NCI-H1694 (cell line): ENCODE data around the gene GLI3.

Experiments used
- DNase-seq: peaks from one replicate; lab custom pipeline; 2025; lab: John Stamatoyannopoulos, UW

The GLI3 gene

DNA sequence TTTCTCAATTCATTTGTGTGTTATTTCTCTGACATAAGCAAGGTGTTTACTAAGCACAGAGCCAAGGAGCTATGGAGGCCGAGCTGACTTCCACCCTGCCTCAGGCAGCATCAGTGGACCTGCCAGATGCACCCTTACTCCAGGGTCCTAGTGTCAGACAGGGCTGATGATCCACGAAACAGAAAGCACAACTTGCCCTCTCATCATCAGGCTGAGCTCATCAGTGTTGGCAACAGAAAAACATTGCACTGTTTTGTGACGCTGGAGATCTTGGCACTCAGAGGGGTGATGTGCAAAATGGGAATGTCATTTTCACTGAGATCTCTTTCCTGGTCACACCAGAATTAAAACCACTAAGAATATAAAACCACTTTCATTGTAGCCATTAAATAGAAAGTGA is 201.8 kb downstream of the GLI3 start:
- DNase-seq: no peak

DNA sequence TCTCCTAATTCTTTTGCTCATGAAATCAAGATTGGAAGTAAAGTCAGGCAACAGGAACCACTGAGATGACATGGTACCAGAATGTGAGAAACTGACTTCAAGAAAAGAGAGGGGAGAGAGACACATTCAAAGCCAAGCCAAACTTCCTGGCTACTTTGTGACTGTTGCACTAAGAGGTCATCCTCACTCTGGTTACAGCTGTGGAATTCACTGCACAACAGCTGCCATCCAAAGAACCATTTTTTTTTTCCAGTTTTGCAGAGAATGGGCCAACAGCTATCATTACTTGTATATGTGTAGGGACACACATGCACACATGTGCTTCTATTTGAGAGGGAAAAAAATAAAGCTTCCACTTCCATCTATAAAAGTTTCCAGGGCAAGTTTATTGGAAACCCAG is 203.5 kb downstream of the GLI3 start:
- no peak for DNase-seq

DNA sequence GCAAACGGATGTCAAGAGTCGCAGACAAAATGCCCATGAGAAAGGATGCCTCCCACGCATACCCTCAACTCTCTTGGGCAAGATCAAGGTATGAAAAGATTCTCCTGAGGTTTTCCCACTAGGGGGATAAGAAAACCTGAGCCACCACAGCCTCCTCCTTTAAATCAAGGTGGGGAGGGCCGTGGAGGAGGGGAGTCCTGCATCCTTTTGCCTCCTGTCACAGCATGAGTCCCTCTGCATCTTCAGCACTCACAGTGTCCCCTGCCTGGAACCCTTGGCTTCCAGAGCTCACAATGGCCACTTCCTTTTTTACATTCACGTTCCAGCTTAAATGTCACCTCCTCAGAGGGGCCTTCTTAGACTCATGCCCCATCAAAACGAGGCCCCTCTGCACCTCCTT is 207.6 kb downstream of the GLI3 start:
- no peak for DNase-seq

DNA sequence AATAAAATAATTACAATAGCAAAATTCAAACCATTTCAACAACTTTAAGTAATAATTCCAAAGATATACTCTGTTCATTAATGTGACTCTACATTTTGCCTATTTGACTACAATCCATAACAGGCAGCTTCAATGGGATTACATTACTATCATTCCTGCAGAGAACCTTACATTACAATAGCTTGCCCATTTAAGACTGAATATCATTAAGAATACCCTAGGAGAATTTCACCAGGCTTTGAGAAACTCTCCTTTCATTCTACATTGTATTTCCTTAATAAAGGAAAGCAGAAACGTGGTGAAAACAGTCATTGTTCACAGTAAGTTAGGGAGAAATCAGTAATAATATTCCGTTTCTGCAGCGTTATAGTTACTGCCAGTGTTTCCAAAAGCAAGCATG is 209.5 kb downstream of the GLI3 start:
- DNase-seq: no peak

DNA sequence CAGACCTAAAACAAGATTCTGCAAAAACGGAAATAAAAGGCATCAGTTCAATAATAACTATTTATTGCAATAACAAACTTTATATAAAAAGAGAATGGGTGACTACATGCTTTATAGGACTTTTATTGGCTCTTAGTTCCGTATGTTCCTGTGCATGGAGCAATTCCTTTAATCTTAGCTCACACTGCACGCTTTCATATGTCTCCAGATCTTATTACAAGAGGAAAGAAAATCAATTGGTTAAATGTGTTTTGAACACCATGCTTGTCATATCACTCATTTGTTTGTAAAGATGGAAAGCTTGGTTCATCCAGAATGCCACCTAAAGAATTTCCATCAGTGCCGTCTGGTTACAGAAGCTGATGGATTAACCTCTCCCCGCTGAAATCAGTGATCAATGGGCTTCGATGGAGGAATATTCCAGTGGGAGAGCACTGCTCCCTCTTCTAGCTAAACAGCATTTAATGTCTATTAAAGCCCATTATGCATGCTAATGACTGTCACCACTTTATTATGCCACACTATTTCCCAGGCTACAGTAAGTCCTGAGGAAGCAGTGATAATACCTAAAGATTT is 210.3 kb downstream of the GLI3 start:
- DNase-seq: no peak

DNA sequence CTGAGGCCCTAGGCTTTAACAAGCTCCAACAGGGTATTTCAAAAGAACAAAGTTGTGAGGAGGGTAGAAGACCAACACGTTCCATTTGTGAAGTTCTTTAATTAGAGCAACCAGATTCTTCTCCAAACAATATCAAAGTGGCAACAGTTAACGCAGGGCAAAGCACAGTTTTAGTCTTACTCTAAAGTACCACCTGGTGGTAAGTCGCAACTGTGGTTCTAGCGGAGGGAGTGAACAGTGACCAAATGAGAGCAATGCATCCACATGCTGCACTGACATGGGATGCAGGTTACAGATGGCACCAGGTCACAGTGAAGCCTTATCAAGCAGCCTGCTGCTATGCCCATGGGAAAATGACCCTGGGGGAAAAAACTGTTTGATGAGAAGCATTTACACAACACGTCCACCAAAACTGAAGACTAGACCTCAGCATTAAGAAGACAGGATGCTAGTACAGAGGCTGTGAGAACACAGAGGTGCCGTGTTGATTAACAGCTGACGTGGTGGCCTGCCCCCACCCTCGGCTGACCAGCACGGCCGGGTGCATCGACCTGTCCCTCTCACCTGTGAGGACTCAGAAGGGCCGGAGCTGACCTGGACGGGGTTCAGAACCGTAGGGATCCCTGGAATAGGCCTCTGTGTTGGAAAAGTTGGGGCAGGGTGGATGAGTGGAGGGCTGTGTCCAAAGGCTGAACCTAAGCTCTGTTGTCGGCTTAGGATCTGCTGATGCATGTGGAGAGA is 211.2 kb downstream of the GLI3 start:
- no peak for DNase-seq

DNA sequence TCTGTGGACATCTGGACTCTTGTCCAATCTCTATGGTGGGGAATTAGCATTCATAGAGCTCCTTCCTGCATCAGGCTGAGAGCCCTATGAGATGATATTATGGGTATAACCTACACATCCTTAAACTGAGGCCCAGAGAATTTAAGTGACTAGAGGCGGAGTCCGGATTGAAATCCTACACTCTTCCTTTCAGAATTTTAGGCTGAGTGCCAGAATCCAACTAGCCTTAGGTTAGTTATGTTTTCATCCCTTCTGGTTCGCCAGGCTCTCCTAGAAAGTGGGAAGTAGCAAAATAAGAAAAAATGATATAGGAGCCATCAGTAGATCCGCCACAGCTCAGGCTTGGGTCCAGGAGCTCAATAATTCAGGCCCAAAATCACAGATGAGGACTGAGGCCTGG is 212.5 kb downstream of the GLI3 start:
- DNase-seq: no peak

DNA sequence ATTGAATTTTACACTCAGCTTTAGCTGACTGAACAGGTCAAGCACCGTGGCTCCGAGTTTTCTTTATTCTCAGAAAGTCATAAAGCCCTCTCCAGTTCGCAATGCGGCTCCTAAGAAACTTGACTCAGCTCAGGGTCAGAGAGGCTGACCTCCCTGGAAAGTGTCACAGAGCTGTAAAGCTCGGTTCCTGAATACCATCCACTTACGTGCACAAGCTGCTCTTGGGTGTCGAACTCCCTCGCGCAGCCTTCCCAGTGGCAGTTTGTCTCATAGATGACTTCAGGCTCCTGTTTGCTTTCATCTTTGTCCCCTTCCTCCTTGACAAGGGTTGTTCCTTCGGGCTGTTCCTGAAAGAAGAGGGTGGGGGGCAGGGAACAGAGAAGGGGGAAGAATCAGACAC is 213.7 kb downstream of the GLI3 start:
- no peak for DNase-seq

DNA sequence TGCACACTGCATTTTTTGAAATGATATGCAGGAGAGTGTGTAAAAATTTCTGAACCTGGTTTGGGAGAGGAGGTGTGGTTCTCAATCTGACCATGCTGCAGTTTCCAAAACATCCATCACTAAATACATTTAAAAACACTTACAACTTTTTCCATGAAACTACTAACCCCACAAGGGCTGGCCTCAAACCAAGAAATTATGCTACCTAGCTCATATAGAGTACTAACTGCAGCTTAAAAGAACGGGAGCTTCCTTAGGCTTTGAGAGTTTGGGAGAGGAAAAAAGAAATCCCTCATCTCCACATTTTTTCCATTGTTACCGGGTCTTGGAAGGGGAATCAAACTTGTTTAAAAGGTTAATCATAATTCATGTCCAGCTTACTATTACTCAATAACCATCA is 214.2 kb downstream of the GLI3 start:
- DNase-seq: no peak

DNA sequence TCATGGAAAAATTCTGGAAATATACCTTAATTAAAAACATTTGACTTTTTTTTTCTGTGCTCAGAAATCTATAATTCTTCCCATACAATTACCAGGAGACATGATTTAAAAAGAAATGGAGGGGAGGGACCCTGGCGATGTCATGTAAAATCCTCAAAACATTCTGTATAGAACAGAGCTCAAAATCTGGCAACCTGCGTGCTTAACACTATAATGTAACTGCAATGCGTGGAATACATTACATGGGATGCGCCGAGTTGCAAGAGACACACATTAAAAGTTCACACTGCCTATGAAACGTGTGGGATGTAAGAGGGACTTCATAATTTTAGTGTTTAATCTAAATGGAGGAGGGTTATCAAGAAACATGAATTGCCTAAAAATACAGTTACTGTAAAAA is 215.0 kb downstream of the GLI3 start:
- DNase-seq: no peak

DNA sequence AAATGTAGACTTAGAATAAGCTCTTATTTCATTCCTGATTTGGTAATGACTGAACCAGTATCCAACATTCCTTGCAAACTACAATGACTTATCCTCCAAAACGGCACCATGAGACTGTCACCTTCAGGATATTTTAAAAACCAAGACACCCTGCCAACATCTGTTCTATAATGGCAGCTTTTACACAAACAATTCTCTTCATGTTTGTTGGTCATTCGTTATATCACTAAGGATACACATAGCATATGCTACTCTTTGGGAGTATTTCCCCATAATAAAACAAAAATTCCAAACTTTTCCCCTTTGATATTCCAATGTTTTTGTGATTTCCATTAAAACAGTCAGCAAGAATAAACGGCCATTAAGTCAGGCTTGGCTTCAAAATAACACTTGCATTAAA is 215.4 kb downstream of the GLI3 start:
- no peak for DNase-seq

DNA sequence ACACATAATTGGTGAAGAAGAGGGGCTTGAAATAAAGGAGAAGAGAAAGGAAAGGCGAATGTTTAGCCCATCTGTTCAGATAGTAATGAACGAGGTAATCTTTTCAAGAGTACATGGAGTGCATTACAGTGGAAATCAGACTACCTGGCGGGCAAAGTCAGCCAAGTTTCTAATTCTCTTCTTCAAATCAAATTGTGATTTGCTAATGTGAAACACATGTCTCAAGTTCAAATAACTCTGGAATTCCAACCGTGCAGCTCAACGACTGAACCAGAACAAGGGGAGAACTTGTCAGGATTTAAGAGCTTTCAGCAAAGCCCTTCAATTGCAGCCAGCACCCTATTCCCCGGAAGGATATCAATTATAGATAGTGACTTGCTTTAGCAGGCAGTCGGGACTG is 216.9 kb downstream of the GLI3 start:
- no peak for DNase-seq

DNA sequence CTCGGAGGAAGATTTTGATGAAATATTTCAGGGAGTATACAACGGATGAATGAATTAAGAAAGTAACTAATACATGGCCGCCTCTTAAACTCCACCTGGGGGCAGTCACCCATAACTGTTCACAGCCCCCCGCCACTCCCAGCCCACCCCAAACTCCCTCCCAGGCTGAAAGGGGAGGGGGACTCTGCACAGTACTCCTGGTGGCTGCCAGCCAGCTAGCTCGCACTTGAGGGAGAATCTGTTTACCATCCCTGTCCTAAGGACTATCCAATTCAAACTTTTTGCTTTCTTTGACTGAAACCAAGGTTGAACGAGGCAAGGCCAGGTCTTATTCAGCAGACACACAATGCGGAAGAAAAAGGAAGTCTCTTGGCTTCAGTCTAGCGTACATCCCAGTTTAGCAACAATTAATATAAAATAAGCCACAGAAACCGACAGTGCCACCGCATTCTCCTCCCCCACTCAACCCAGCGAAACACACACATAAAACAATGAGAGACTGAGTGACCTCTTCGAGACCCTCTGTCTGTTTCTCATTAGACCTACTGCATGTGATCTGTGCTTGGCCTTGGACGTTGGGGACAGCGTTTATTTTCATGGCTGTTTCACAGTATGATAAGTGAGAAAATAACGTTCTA is 219.5 kb downstream of the GLI3 start:
- DNase-seq: no peak

DNA sequence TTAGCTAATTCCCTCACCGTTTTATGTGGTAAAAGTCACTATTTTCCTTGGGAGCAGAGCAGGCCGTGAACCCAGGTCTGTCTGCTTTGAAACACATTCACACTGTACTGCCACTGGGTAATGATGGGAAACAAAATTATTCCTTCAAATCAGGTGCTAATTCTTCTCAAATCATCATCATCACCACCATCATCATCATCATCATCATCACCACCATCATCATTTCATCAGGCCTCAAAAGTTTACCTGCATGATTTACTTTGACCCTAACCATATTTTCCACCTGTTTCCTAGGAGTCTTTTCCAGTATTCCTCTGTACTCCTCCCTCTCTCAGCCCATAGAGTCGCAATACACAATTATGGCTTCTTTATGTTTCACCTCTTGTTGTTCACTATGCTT is 220.5 kb downstream of the GLI3 start:
- no peak for DNase-seq

DNA sequence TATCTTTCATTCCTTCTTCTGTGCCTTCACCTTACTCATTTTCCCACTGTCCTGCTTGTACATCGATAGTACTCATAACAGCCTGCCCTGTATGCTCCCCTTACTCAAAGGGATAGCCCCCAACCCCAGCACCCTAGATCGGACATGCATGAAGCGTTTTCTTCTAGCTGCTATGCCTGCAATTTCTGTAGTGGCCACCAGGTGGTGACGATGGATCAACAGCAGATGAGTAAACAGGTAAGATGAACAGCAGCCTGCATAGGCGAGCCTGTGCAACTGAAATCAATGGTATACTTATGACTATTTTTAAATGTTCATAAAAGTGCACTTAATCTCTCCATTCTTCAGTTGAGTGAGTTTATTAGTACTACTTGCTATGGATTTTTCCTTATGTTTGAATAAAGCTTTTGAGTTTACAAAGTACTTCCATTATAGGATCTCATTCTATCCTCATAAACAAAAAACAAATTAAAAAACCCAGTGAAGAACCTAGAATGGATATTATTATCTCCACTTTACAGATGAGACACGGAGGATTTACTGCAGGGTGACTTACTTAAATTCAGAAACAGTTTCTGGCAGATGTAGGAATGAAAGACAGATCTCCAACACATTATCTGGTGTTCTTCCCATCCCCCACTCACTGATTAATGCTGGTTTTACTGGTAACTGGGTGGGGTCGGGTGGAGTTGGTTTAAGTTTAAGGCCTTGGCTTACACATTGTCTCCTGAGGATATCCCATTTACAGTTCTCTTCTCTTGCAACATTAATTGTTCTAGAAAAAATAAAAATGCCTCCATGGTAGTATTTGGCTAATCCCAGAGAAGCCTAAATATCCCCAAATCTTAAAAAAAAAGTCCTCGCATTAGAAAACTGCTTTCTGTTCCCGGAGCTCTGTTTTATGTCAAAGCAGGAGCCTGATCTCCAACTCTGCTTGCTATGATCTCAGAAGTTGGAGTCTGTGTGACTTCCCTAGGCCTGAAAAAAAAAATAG is 222.1 kb downstream of the GLI3 start:
- peak; percentile 17 for DNase-seq

DNA sequence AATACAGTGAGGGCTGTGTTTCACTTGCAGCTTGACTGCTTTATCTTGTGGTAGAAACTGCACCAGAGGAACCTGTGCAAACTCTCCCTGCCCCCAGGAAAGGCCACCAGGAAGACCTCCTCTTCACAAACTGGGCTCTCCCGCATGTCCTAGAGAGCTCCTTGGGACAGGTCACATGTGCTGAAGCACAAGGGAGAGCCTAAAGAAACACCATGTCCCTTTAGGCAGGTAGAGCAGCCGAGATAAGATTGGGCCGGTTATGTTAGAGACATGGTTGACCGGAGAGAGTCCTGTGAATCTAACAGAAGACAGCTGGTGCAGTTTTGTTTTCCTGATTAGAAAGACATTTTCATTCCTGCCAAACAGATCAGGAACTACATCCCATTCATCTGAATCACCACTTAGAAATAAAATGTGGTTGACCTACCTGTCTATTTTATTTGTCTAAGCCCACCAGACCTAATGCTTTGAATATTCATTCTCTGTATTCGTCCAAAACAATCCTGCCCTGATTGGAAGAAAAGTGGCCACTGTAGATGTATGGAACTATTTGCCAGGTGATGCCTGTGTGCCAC is 224.1 kb downstream of the GLI3 start:
- DNase-seq: no peak

DNA sequence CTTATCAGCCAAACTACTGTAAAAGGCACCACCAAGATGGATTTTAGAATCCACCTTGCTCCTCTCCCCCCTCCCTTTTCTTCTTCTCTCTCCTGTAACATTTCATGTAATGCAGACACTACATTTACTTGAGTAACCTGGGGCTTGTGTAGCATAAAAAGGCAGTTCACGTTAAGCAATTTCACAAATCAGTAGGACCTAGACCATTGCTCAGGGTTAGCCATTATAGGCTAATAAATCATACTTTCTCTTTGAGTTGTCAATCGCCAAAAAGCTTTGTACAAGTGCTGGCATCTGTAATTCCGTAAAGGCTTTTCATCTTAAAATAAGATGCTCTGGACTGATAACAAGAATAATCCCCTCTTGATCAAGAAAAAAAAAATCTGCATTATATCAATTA is 224.7 kb downstream of the GLI3 start:
- no peak for DNase-seq

DNA sequence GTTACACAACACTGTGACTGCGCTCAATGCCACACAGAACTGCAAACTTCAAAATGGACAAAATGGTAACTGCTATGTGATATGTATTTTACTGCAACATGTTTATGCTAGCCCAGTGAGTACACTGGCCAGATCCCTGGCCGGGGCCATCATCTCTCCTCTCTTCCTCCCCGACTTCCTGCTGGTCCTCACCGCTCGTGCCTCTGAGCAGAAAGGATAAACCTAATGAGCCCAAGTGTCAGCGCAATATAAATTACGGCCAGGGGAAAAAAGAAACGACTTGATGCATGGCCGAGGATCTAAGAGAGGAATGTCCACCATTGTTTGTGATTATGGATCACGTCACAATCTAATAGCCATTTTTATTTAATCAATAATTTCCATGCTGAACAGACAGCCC is 225.2 kb downstream of the GLI3 start:
- DNase-seq: no peak

DNA sequence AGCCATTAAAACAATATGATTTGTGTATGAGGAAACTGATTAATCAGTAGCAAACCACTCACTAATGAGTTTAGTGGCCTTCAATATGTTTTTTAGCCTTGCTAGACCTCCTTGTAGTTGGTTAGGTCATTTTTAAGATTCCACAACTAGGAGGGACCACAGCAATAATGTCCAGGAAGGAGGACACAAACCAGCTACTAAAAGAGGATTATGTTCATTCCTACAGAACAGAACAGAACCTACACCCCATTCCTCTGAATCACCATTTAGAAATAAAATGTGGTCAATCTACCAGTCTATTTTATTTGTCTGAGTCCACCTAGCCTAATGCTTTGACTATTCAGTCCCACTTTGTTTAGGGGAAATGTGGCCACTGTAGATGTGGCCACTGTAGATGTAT is 226.3 kb downstream of the GLI3 start:
- DNase-seq: no peak

DNA sequence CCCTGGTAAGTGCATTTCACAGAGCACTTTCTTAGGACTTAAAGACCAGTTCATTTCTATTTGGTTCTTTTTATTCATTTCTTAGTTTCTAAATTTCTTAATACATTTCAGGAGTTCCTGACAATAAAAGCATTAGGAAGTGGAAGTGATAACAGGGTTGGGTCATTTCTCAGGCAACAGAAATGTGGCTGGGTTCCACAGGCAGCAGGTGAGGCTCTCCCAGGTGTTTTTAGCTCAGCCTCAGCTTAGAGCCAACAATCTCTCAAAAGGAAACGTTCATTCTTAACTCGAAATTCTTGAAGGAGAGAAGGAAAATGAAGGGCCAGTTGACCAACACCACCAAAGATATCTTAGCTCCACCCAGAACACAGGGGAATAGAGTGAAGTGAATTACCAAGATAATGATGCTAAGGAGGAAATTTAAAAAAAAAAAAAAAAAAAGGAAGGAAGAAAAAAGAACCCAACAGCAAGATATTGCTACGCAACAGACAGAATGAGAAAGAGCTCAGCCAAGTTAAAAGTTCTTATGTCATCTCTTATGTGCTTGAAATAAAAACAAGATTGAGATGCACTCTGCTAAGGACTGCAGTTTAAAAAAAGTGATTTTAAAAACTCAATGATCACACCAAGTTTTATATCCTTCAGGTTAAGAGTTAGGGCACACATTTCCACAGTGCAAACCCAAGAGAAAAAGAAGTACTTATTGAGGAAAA is 230.1 kb downstream of the GLI3 start:
- no peak for DNase-seq

DNA sequence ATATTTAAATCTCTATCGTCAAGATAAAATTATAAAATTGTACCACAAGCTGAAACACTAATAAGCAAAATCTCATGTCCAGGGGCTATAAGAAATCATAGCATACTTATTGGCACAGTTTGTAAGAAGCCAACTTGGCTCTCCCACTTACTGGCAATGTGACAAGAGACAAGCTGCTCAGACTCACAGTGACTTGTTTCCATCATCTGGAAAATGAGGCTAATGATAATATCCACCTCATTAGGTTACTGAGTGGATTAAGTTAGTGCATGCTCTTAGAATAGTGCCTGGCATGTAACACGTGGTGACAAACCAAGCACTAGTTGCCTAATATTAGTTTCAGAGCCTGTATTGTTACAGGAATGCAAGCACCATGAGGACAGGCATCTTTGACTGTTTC is 234.4 kb downstream of the GLI3 start:
- DNase-seq: no peak
